Measurements from ENCODE around the gene ACKR4. TPM values are rescaled to one million over a fixed set of nuclear protein-coding genes. Genes with fewer than 3 reads are reported as not detected.
A peak's percentile ranks its signal among the peaks of the same experiment; 100 is the strongest.
"Not testable (repeated sequence)": the region's sequence is repeated elsewhere in the genome, so short reads cannot be mapped to it uniquely, and the experiment has no call there.

The ACKR4 gene
- total RNA-seq, 1 donor from 2014 or later: 8.0 TPM

DNA sequence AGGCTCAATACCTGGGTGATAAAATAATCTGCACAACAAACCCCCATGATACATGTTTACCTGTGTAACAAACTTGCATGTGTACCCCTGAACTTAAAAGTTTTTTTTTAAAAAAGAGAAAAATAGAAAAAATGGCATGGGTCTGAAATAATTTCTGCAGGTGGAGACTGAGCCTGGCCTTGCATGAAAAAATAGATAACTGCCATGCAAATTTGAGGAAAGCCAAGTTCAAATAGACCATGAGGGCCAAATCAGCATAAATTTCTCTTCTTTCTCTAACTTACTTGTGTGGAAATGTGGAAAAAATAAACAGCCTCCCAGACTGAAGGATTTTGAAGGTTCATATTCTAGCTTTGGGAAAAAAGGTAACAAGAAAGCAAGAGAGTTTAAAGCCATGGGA is 744 bp upstream of the ACKR4 start:
- TF ChIP-seq, protein P1, sequence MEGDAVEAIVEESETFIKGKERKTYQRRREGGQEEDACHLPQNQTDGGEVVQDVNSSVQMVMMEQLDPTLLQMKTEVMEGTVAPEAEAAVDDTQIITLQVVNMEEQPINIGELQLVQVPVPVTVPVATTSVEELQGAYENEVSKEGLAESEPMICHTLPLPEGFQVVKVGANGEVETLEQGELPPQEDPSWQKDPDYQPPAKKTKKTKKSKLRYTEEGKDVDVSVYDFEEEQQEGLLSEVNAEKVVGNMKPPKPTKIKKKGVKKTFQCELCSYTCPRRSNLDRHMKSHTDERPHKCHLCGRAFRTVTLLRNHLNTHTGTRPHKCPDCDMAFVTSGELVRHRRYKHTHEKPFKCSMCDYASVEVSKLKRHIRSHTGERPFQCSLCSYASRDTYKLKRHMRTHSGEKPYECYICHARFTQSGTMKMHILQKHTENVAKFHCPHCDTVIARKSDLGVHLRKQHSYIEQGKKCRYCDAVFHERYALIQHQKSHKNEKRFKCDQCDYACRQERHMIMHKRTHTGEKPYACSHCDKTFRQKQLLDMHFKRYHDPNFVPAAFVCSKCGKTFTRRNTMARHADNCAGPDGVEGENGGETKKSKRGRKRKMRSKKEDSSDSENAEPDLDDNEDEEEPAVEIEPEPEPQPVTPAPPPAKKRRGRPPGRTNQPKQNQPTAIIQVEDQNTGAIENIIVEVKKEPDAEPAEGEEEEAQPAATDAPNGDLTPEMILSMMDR (IDR thresholded peaks at IDR 0.05): no peak
- ATAC-seq (no peak), DNase-seq (no peak)
- intact Hi-C loops (cut with DNase I): no loop called here
- no peaks in the 10 kb centered on the region for H3K27me3 ChIP-seq
- peaks cover 5% of the 10 kb centered on the region for H3K36me3 ChIP-seq
- H3K9me3 ChIP-seq: no peaks in the 10 kb centered on the region
- no peak overlapping the region for H3K4me3 ChIP-seq
- H3K4me1 ChIP-seq: peaks cover 5% of the 10 kb centered on the region
- H3K27ac ChIP-seq: no peak overlapping the region

DNA sequence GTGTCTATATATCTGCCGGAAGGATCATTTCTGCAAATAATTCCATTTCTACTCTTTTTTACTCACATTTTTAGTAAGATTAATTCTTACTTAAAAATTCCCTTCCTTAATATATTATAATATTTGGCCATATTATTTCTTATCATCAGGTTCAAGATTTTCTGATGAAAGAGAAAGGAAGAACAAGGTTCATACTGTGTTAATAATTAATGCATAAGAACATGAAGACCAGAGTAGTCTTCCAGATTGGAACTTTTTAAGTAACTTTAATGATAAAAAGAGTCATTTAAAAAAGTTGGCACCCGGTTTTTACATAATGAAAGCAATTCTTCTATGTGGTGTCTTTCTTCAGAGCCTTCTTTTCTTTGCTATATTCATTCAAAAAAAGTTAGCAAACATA is 590 bp downstream of the ACKR4 start:
- Histone ChIP-seq H3K27me3 (no peaks in the 10 kb centered on the region), H3K36me3 (peaks cover 10% of the 10 kb centered on the region), H3K4me1 (peaks cover 5% of the 10 kb centered on the region), H3K4me3 (peak overlapping the region; percentile 25), H3K27ac (no peak overlapping the region), H3K9me3 (no peaks in the 10 kb centered on the region)
- DNase-seq (no peak), ATAC-seq (no peak)
- TF ChIP-seq, protein P1 (IDR thresholded peaks at IDR 0.05): no peak
- intact Hi-C loops (cut with DNase I): no loop called here

DNA sequence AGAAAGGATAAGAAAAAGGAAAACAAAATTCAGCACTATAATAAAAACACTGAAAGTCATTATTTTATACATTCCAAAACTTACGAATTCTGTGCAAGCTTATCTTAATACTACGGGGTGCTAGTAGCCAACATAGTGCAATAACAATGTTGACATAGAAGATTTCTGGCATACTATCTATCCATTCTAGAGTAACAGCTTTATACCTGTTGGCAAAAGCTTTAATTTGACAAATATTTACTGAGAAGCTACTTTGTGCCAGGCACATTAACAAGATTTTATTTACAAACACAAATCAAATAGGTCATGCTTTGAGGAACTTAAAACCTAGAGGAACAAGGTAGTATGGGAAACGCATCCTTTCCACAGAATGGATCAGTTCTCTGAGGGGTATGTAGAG is 1.1 kb downstream of the ACKR4 start:
- H3K27me3 ChIP-seq: no peaks in the 10 kb centered on the region
- H3K36me3 ChIP-seq: peaks cover 15% of the 10 kb centered on the region
- intact Hi-C loops (cut with DNase I): no loop called here
- ATAC-seq (no peak), DNase-seq (no peak)
- H3K9me3 ChIP-seq: no peaks in the 10 kb centered on the region
- H3K4me3 ChIP-seq: peak overlapping the region; percentile 25
- H3K4me1 ChIP-seq: peaks cover 5% of the 10 kb centered on the region
- H3K27ac ChIP-seq: no peak overlapping the region
- TF ChIP-seq, protein P1 (IDR thresholded peaks at IDR 0.05): no peak

DNA sequence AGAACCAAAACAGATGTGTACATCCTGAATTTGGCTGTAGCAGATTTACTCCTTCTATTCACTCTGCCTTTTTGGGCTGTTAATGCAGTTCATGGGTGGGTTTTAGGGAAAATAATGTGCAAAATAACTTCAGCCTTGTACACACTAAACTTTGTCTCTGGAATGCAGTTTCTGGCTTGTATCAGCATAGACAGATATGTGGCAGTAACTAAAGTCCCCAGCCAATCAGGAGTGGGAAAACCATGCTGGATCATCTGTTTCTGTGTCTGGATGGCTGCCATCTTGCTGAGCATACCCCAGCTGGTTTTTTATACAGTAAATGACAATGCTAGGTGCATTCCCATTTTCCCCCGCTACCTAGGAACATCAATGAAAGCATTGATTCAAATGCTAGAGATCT is 3.5 kb downstream of the ACKR4 start:
- H3K27me3 ChIP-seq; intact Hi-C loops (cut with DNase I); H3K27ac ChIP-seq; H3K4me3 ChIP-seq; H3K9me3 ChIP-seq; H3K4me1 ChIP-seq; DNase-seq; ATAC-seq: not testable (repeated sequence)
- peaks cover 15% of the 10 kb centered on the region for H3K36me3 ChIP-seq

DNA sequence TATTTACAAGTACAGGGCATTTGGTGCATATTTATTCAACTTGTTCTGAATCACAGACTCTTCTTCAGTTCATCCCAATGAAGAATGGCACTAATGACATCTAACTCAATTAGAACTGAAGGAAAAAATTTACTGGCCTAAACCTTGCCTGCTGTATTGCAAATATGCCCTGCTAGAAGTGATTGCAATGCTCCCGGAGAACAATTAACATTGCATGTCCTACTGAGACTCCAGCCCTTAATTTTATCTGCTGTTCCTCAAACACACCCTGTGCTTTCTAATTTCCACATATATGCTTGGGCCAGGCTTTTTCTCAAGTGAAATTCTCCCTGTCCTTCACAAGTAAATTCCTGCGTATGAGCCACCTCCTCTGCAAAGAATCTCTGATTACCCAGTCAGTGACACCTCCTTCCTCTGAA is 8.3 kb downstream of the ACKR4 start:
- no peaks in the 10 kb centered on the region for H3K27me3 ChIP-seq
- intact Hi-C loops (cut with DNase I): no loop called here
- H3K36me3 ChIP-seq: peaks cover 15% of the 10 kb centered on the region
- H3K4me3 ChIP-seq: no peak overlapping the region
- peak overlapping the region; percentile 28 for H3K27ac ChIP-seq
- H3K4me1 ChIP-seq: no peaks in the 10 kb centered on the region
- ATAC-seq: peak; percentile 81
- no peak for DNase-seq
- TF ChIP-seq, protein P1 (IDR thresholded peaks at IDR 0.05): no peak
- H3K9me3 ChIP-seq: no peaks in the 10 kb centered on the region

DNA sequence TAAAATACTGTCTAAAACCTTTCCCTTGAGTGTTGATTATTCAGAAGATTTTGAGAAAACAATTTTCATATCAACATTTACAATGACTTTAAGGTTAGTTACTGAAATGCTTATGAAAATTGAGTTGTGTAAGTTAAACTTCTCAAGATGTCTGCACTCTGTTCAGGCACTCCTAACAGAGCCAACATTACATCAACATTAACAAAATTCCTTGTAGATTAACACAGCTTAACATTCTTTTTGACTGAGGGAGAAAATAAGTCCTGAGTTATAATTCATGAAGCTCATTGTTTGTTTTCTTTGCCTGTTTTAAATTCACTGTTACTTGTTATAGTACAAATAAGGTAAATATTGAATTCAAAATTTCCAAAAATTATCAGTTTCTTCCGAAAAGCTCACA is 9.0 kb downstream of the ACKR4 start:
- intact Hi-C loops (cut with DNase I): no loop called here
- H3K27ac ChIP-seq: peak overlapping the region; percentile 28
- H3K9me3 ChIP-seq: no peaks in the 10 kb centered on the region
- TF ChIP-seq, protein P1 (IDR thresholded peaks at IDR 0.05): no peak
- H3K4me1 ChIP-seq: no peaks in the 10 kb centered on the region
- no peak for DNase-seq
- H3K27me3 ChIP-seq: no peaks in the 10 kb centered on the region
- peaks cover 15% of the 10 kb centered on the region for H3K36me3 ChIP-seq
- ATAC-seq: peak; percentile 61
- H3K4me3 ChIP-seq: no peak overlapping the region

DNA sequence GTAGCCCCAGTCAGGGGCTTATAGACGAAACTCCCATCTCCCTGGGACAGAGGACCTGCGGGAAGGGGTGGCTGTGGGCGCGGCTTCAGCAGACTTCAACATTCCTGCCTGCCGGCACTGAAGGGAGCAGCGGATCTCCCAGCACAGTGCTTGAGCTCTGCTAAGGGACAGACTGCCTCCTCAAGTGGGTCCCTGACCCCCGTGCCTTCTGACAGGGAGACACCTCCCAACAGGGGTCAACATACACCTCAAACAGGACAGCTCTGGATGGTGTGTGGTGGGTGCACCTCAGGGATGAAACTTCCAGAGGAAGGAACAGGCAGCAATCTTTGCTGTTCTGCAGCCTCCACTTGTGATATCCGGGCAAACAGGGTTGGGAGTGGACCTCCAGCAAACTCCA is 9.6 kb downstream of the ACKR4 start:
- DNase-seq; H3K4me1 ChIP-seq; H3K9me3 ChIP-seq; H3K27me3 ChIP-seq; H3K4me3 ChIP-seq; intact Hi-C loops (cut with DNase I): not testable (repeated sequence)
- Histone ChIP-seq H3K36me3 (peaks cover 15% of the 10 kb centered on the region), H3K27ac (peak overlapping the region; percentile 28)
- ATAC-seq: peak; percentile 46

DNA sequence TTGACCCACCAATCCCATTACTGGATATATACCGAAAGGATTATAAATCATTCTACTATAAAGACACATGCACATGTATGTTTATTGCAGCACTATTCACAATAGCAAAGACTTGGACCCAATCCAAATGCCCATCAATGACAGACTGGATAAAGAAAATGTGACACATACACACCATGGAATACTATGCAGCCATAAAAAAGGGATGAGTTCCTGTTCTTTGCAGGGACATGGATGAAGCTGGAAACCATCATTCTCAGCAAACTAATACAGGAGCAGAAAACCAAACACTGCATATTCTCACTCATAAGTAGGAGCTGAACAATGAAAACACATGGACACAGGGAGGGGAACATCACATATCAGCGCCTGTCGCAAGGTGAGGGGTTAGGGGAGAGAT is 18.2 kb downstream of the ACKR4 start:
- DNase-seq; H3K9me3 ChIP-seq; intact Hi-C loops (cut with DNase I); H3K27me3 ChIP-seq; H3K27ac ChIP-seq; H3K4me3 ChIP-seq; ATAC-seq; H3K4me1 ChIP-seq; H3K36me3 ChIP-seq: not testable (repeated sequence)
